ENCODE data around the gene FMN2.

The FMN2 gene

GRCh38 chr1:240188139-240188538, 96.5 kb downstream of the FMN2 start:
- H3K27me3 Mint-ChIP-seq = peaks cover 37% of the 10 kb centered on the region

GRCh38 chr1:240189386-240189989, 97.8 kb downstream of the FMN2 start:
- Mint-ChIP-seq H3K9me3 (no peaks in the 10 kb centered on the region), H3K4me3 (no peak overlapping the region), H3K27ac (no peak overlapping the region), H3K36me3 (ENCODE audit: low read depth) (no peaks in the 10 kb centered on the region), H3K27me3 (peaks cover 37% of the 10 kb centered on the region), H3K4me1 (ENCODE audit: low read depth) (peaks cover 2% of the 10 kb centered on the region)
- DNase-seq = no peak

More at GRCh38 chr1:240188139-240188538, 96.5 kb downstream of the FMN2 start:
- H3K4me3 Mint-ChIP-seq = no peak overlapping the region
- DNase-seq = no peak
- H3K27ac Mint-ChIP-seq = no peak overlapping the region
- H3K9me3 Mint-ChIP-seq = no peaks in the 10 kb centered on the region
- no peaks in the 10 kb centered on the region for H3K36me3 Mint-ChIP-seq (ENCODE audit: low read depth)
- peaks cover 2% of the 10 kb centered on the region for H3K4me1 Mint-ChIP-seq (ENCODE audit: low read depth)

- H3K27me3 Mint-ChIP-seq = peaks cover 30% of the 10 kb centered on the region
- no peak overlapping the region for H3K27ac Mint-ChIP-seq
- DNase-seq = no peak
- H3K9me3 Mint-ChIP-seq = no peaks in the 10 kb centered on the region
- no peaks in the 10 kb centered on the region for H3K36me3 Mint-ChIP-seq (ENCODE audit: low read depth)
- H3K4me3 Mint-ChIP-seq = no peak overlapping the region
- H3K4me1 Mint-ChIP-seq (ENCODE audit: low read depth) = peaks cover 2% of the 10 kb centered on the region
Measured at GRCh38 chr1:240190881-240191401, 99.3 kb downstream of the FMN2 start.

- no peaks in the 10 kb centered on the region for H3K9me3 Mint-ChIP-seq
- DNase-seq = no peak
Measured at GRCh38 chr1:240192851-240193250, 101.2 kb downstream of the FMN2 start.

GRCh38 chr1:240193679-240194078, 102.0 kb downstream of the FMN2 start:
- peaks cover 14% of the 10 kb centered on the region for H3K27me3 Mint-ChIP-seq
- H3K27ac Mint-ChIP-seq = no peak overlapping the region
- H3K4me3 Mint-ChIP-seq = no peak overlapping the region
- H3K4me1 Mint-ChIP-seq (ENCODE audit: low read depth) = peaks cover 2% of the 10 kb centered on the region
- no peaks in the 10 kb centered on the region for H3K36me3 Mint-ChIP-seq (ENCODE audit: low read depth)
- no peaks in the 10 kb centered on the region for H3K9me3 Mint-ChIP-seq
- no peak for DNase-seq

More at GRCh38 chr1:240192851-240193250, 101.2 kb downstream of the FMN2 start:
- H3K4me1 Mint-ChIP-seq (ENCODE audit: low read depth) = peaks cover 2% of the 10 kb centered on the region
- H3K4me3 Mint-ChIP-seq = no peak overlapping the region
- no peak overlapping the region for H3K27ac Mint-ChIP-seq
- H3K36me3 Mint-ChIP-seq (ENCODE audit: low read depth) = no peaks in the 10 kb centered on the region
- peaks cover 19% of the 10 kb centered on the region for H3K27me3 Mint-ChIP-seq

- Mint-ChIP-seq H3K27me3 (peaks cover 12% of the 10 kb centered on the region), H3K36me3 (ENCODE audit: low read depth) (no peaks in the 10 kb centered on the region), H3K27ac (no peak overlapping the region), H3K9me3 (no peaks in the 10 kb centered on the region), H3K4me3 (no peak overlapping the region), H3K4me1 (ENCODE audit: low read depth) (peaks cover 2% of the 10 kb centered on the region)
- no peak for DNase-seq
Measured at GRCh38 chr1:240194120-240194519, 102.4 kb downstream of the FMN2 start.

- no peak for DNase-seq
- Mint-ChIP-seq H3K27ac (no peak overlapping the region), H3K4me3 (no peak overlapping the region), H3K36me3 (ENCODE audit: low read depth) (no peaks in the 10 kb centered on the region), H3K27me3 (peaks cover 3% of the 10 kb centered on the region), H3K9me3 (peaks cover 10% of the 10 kb centered on the region), H3K4me1 (ENCODE audit: low read depth) (no peaks in the 10 kb centered on the region)
Measured at GRCh38 chr1:240198376-240198775, 106.7 kb downstream of the FMN2 start.

- no peaks in the 10 kb centered on the region for H3K36me3 Mint-ChIP-seq (ENCODE audit: low read depth)
- H3K27ac Mint-ChIP-seq = no peak overlapping the region
Measured at GRCh38 chr1:240199758-240200645, 108.3 kb downstream of the FMN2 start.

GRCh38 chr1:240201931-240202330, 110.2 kb downstream of the FMN2 start:
- no peak overlapping the region for H3K4me3 Mint-ChIP-seq
- H3K27me3 Mint-ChIP-seq = no peaks in the 10 kb centered on the region
- no peaks in the 10 kb centered on the region for H3K4me1 Mint-ChIP-seq (ENCODE audit: low read depth)
- no peaks in the 10 kb centered on the region for H3K36me3 Mint-ChIP-seq (ENCODE audit: low read depth)
- no peak overlapping the region for H3K27ac Mint-ChIP-seq
- no peak for DNase-seq
- H3K9me3 Mint-ChIP-seq = peaks cover 10% of the 10 kb centered on the region

More at GRCh38 chr1:240199758-240200645, 108.3 kb downstream of the FMN2 start:
- Mint-ChIP-seq H3K9me3 (peaks cover 10% of the 10 kb centered on the region), H3K27me3 (peaks cover 3% of the 10 kb centered on the region), H3K4me1 (ENCODE audit: low read depth) (no peaks in the 10 kb centered on the region), H3K4me3 (no peak overlapping the region)
- no peak for DNase-seq

GRCh38 chr1:240207073-240207709, 115.5 kb downstream of the FMN2 start:
- no peak overlapping the region for H3K27ac Mint-ChIP-seq
- H3K27me3 Mint-ChIP-seq = no peaks in the 10 kb centered on the region
- no peaks in the 10 kb centered on the region for H3K4me1 Mint-ChIP-seq (ENCODE audit: low read depth)
- no peak for DNase-seq
- no peaks in the 10 kb centered on the region for H3K36me3 Mint-ChIP-seq (ENCODE audit: low read depth)
- H3K4me3 Mint-ChIP-seq = no peak overlapping the region
- peaks cover 7% of the 10 kb centered on the region for H3K9me3 Mint-ChIP-seq

GRCh38 chr1:240210026-240210425, 118.3 kb downstream of the FMN2 start:
- Mint-ChIP-seq H3K4me3 (no peak overlapping the region), H3K27ac (no peak overlapping the region)

GRCh38 chr1:240212556-240212955, 120.9 kb downstream of the FMN2 start:
- Mint-ChIP-seq H3K36me3 (ENCODE audit: low read depth) (no peaks in the 10 kb centered on the region), H3K27ac (no peak overlapping the region), H3K9me3 (no peaks in the 10 kb centered on the region), H3K27me3 (no peaks in the 10 kb centered on the region), H3K4me1 (ENCODE audit: low read depth) (no peaks in the 10 kb centered on the region), H3K4me3 (no peak overlapping the region)
- no peak for DNase-seq

More at GRCh38 chr1:240210026-240210425, 118.3 kb downstream of the FMN2 start:
- Mint-ChIP-seq H3K9me3 (no peaks in the 10 kb centered on the region), H3K4me1 (ENCODE audit: low read depth) (no peaks in the 10 kb centered on the region), H3K36me3 (ENCODE audit: low read depth) (no peaks in the 10 kb centered on the region), H3K27me3 (no peaks in the 10 kb centered on the region)
- DNase-seq = no peak

- Mint-ChIP-seq H3K4me1 (ENCODE audit: low read depth) (no peaks in the 10 kb centered on the region), H3K27me3 (no peaks in the 10 kb centered on the region), H3K27ac (no peak overlapping the region), H3K36me3 (ENCODE audit: low read depth) (no peaks in the 10 kb centered on the region), H3K9me3 (peaks cover 8% of the 10 kb centered on the region), H3K4me3 (no peak overlapping the region)
- DNase-seq = no peak
Measured at GRCh38 chr1:240217403-240217802, 125.7 kb downstream of the FMN2 start.

- Mint-ChIP-seq H3K4me1 (ENCODE audit: low read depth) (no peaks in the 10 kb centered on the region), H3K27ac (no peak overlapping the region), H3K27me3 (no peaks in the 10 kb centered on the region), H3K9me3 (peaks cover 8% of the 10 kb centered on the region), H3K36me3 (ENCODE audit: low read depth) (no peaks in the 10 kb centered on the region), H3K4me3 (no peak overlapping the region)
- no peak for DNase-seq
Measured at GRCh38 chr1:240219104-240219503, 127.4 kb downstream of the FMN2 start.
